Activated CD8-positive, alpha-beta memory T cell treated with anti-CD3 and anti-CD28 coated beads for 36 hours (primary cell): ENCODE measurements around the gene HELZ. TPM values are rescaled to one million over a fixed set of nuclear protein-coding genes. Genes with fewer than 3 reads are reported as not detected.
"Not testable (repeated sequence)": the region's sequence is repeated elsewhere in the genome, so short reads cannot be mapped to it uniquely, and the experiment has no call there.

Source experiments
- CTCF ChIA-PET: fragments of 350-600 bp; sonication (Branson Sonifier 250); formaldehyde crosslinking; loops from one replicate; lab custom pipeline; 2021; ENCODE audit warnings: antibody characterized with exemption; lab: Charles Lee
- POLR2A ChIA-PET: fragments of 350-600 bp; sonication (Branson Sonifier 250); formaldehyde crosslinking; loops from one replicate; lab custom pipeline; 2021; ENCODE audit warnings: antibody characterized with exemption; lab: Charles Lee
- total RNA-seq, 2 experiments: library from RNA; stranded (reverse); gene quantifications; one replicate each; pipeline ENCODE4 v1.2.3, GENCODE V29; 2021

HELZ gene
- total RNA-seq, 2 experiments from 2014 or later, result 57.0 to 57.6 TPM

DNA sequence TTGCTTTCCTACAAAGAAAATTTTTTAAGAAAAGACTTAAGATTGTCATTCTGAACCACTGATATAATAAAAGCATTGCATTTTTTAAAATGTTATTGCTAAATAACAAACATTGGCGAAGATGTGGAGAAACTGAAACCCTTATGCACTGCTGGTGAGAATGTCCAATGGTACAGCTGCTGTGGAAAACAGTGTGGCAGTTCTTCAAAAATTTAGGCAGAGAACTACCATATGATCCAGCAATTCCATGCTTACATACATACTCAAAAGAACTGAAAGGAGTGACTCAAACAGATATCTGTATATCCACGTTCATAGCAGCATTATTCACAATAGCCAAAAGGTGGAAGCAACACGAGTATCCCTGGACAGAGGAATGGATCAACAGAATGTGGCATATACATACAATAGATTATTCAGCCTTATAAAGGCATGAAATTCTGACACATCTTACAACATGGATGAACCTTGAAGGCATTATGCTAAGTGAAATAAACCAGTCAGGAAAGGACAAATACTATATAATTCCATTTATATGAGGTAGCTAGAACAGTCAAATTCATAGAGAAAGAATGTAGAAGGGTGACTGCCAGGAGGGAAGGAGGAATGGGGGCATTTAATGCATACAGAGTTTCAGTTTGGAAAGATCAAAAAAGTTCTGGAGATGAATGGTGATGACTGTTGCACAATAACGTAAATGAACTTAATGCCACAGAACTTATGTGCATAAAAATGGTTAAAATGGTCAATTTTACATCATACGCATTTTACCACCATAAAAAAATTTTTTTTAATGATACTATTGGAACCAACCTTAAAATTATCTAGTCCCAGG, 108.6 kb downstream of the HELZ start:
- ChIA-PET POLR2A (no interaction called here), CTCF (no interaction called here)

DNA sequence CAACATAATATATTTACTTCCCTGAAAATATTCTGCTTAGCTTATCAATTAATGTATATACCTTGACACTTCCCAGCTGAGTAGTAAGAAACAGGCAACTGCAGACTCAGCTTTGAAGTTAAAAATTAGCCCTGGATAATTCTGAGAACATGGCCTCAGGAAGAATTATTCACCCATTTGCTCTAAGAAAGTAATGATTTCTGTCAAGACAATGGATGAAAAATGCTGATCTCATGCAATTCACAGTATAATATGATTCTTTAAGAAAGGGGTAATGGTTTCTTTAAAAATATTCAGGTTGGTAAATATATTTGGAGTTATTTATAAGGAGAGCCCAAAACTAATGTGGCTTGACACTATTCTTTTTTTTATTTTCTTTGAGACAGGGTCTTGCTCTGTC, 111.8 kb downstream of the HELZ start:
- ChIA-PET CTCF (no interaction called here), POLR2A (no interaction called here)

DNA sequence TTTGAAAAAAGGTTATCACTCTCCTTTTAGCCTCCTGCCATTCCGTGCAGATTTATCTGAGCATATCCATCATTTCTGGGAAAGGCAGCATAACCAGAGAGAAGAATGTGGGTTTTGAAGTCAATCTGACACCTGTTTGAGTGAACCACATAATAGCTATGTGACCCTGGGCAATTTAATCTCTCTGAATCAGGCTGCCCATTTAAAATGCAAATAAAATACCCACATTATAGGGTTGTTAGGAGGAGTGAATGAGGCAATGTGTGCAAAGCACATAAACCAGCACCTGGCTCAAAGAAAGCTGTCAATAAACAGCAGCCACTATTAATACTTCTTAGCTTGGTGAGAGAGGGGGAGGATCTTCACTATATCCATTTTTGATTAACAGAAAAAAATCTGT, 112.6 kb downstream of the HELZ start:
- POLR2A ChIA-PET, result no interaction called here
- CTCF ChIA-PET, result no interaction called here

DNA sequence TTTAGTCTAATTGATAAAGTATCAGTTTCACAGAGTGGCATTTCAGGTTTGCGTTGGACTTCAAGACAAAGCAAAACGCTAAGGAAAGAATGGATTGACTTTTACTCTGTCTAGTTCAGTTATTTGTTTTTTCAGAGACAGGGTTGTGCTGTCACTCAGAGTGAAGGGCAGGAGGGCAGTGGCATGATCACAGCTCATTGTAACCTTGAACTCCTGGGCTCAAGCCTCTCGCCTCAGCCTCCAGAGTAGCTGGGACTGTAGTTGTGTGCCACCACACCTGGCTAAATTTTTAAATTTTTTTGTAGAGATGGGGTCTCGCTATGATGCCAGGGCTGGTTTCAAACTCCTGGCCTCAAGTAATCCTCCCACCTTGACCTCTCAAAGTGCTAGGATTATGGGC, 114.2 kb downstream of the HELZ start:
- ChIA-PET CTCF (no interaction called here), POLR2A (interaction anchor here (0.5 kb wide), 1 partner anchor 158 kb away, joined by 6 read pairs; no protein-coding TSS in a partner anchor)

DNA sequence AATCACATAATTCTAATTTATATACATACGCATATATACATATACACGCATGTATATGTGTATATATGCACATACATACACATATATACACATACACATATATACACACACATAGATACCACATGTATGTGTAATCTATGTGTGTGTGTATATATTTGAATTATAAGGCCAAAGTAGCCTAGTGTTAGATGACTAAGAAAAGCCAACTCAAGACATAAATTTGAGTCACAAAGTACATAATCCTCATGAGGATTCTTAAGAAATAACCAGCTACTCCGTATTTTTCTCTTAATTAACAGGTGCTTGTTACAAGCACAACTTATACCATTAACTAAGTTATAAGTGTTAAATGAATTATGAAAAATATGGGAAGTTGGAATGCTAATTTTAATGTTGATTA, 115.7 kb downstream of the HELZ start:
- ChIA-PET POLR2A (no interaction called here), CTCF (no interaction called here)

DNA sequence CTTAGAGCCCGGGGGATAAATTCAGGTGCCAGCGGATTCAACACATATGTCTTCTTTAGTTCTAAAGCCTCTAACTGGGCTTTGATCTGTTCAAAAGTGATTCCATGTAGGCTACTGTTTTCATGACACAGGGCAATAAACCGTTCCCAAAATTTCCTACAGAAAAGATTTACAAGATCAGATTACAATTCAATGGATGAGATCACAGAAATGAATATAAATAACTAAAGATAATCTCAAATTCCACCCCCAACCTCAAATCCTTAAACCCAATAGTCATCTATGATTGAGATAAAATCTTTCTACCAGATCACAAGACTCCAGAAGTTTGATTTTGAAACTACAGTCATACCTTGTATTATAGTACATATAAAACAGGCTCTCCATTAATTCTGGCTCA, 116.3 kb downstream of the HELZ start:
- ChIA-PET POLR2A (no interaction called here), CTCF (no interaction called here)

DNA sequence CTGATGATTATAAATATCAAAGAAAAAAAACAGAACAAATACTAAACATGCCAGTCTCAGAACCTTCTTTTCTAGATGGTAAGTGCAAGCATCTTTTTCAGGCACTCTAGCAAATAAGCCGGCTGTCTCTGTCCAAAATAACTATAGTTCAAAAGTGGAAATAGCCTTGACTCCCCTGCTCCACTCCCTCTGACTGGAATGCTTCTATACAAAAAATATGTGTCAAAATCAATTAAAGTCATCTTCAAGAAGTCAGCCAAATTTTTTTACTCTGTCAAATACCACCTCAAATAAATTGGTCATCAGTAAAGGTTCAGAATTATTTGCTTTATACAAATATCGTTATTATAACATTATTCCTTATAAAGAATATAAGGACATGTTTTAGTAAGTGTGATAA, 117.1 kb downstream of the HELZ start:
- CTCF ChIA-PET, result no interaction called here
- POLR2A ChIA-PET, result no interaction called here

DNA sequence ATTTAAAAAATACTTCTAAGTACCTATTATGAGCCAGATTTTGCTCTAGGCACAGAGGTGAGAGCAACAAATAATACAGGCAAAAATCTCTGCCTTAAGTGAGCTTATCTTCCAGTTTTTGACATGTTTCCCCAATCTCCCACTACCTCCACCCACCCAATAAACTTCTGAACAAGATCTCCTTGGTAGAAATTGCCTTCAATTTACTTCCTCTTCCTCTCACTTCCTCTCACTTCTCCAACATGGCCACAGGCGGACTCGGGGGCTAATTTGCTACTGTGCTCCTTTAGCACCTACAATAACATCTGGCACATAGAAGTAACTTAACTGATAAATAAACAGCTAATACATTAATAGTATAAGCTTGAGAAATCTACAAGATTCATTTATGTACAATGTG, 118.0 kb downstream of the HELZ start:
- ChIA-PET POLR2A (no interaction called here), CTCF (no interaction called here)

DNA sequence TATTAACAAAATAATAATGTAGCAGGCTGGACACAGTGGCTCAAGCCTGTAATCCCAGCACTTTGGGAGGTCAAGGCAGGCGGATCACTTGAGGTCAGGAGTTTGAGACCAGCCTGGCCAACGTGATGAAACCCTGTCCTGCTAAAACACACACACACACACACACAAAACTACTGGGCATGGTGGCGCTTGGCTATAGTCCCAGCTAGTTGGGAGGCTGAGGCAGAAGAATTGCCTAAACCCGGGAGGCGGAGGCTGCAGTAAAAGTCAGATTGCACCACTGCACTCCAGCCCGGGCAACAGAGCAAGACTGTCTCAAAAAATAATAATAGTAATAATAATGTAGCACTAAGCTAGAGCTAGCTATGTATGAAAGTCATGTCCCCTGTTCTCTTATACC, 118.5 kb downstream of the HELZ start:
- POLR2A ChIA-PET, result interaction anchor here (0.6 kb wide), 1 partner anchor 63 kb away, joined by 6 read pairs; no protein-coding TSS in a partner anchor
- CTCF ChIA-PET, result not testable (repeated sequence)

DNA sequence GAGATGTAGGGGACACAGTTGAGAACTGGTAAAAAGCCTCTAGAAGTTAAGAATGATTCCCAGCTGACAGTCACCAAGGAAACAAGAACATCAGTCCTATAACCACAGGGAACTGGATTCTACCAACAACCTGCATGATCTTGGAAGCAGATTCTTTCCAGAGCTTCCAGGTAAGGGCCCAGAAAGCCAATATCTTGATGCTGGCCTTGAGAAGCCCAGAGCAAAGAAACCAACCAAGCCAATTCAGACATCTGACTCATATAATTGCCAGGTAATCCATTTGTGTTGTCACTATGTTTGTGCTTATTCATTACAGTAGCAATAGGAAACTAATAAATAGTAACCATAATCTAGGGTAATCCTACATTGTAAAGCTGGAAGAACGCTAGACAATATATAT, 119.1 kb downstream of the HELZ start:
- ChIA-PET CTCF (interaction anchor here (0.6 kb wide), 1 partner anchor 586 kb away, joined by 3 read pairs; no protein-coding TSS in a partner anchor), POLR2A (interaction anchor here (0.6 kb wide), 1 partner anchor 62 kb away, joined by 6 read pairs; no protein-coding TSS in a partner anchor)

DNA sequence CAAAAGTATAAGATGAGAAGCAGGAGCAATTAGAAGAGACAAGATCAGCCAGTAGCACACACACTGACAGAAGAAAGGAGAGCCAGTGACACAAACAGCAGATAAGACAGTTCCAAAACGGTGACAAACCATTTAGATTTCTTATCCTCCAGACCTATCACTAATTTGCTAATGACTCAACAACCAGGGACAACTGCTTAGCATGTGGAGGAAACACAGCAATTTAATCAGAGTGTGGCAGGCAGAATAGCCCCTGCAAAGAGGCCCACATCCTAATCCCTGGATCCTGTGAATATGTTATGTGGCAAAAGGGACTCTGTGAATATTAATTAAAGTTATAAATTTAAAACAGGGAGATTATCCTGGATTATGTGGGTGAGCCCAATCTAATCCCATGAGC, 119.6 kb downstream of the HELZ start:
- ChIA-PET CTCF (no interaction called here), POLR2A (no interaction called here)

DNA sequence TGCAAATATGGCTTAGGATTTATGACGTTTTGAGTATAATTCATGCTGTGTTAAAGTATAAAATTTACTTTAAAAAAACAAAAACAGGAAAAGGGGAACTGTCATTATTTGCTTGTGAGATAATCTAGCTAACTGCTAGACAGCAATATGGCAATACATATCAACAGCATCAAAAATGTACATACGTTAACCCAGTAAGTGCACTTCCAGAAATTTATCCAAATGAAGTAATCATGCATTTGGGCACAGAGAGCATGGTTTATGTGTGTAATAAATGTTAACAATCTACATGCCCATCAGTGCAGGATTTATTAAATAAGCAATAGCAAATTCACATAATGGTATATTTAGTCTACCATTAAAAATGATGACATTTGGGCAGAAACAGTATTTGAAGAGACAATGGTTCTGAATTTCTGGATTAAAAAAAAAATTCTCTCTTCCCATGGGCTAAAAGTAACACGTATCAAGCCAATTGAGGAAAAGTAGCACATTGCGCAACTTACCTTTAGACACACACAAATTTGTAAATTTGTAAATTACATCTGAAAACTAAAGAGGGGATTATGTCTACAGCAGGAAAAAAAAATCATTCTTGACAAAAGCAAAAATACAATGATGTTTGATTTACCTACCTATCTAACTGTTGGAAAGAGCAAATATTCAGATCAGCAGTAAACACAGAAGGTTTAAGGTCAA, 120.4 kb downstream of the HELZ start:
- POLR2A ChIA-PET, result no interaction called here
- CTCF ChIA-PET, result no interaction called here

DNA sequence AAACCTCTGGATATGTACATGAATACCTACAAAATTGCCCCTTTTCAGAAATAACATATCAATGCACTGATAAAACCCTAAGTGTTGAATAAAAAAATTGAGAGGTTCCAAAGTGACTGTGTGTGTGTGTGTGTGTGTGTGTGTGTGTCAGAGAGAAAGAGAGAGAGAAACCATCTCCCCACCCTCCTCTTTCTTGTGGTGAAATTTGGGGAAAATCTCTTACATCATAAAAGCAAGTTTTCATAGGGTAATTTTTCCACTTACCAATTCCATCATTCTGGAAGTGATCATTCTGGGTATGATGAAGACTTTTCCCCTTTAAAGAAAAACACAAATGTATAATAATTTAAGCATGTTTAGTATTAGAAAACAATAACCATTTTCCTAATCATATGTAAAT, 121.3 kb downstream of the HELZ start:
- ChIA-PET POLR2A (no interaction called here), CTCF (no interaction called here)

DNA sequence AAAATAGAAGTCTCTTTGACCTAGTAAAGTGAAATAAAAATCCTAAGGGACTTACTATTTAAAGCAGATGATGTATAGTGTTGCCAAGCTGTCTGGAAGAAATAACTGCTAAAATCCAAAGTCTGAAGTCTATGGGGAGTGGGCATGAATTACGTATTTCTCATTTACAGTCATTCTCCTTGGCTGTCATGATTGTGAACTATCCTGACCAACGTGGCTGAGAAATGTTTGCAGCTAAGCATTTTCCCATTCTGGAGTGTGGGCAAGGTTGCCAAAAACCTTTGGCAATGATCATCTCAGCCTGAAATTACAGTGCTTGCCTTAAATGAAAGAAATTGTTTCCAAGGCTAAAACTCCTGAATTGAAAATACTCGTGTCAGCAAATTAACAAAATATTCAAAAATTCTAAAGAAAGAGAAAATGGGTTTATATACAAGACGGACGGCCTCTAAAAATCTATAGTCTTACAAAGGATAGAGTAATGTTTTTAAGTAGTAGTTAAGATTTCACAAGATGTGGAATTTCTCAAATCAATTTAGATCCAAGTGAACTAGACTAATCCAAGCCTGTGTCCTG, 123.6 kb downstream of the HELZ start:
- POLR2A ChIA-PET, result no interaction called here
- CTCF ChIA-PET, result interaction anchor here (0.9 kb wide), 1 partner anchor 13 kb away, joined by 4 read pairs; no protein-coding TSS in a partner anchor

DNA sequence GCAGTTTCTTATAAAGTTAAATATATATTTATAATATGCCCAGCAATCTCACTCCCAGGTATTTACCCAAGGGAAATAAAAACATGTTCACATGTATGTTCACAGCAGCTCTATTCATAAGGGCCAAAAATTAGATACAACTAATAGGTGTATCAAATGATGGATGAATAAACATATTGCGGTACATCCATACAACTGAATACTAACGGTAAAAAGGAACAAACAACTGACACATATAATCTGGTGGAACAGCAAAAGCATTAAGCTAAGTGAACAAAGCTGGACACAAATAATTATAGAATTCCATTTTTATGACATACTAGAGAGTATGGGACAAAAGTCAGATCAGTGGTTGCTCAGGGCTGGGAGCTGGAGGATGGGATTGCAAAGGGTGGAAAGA, 125.9 kb downstream of the HELZ start:
- ChIA-PET POLR2A (no interaction called here), CTCF (interaction anchor here (0.6 kb wide), 1 partner anchor 28 kb away, joined by 3 read pairs; no protein-coding TSS in a partner anchor)

DNA sequence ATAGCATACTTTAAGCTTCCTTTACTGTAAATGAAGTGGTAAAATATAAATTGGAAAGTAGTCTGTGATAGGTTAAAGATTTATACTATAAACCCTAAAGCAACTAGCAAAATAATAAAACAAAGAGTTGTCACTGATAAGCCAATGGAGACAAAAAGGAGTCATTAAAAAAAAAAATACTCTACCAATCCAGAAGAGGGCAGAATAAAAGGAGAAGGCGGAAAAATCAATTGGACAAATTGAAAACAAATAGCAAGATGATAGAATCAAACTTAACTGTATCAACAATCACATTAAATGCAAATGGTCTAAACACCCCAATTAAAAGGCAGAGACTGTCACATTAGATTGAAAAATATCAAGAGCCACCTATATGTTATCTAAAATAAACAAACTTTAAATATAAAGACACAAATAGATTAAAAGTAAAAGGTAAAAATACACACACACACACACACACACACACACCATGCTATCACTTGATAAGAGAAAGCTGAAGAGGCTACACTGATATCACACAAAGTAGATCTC, 128.9 kb downstream of the HELZ start:
- CTCF ChIA-PET, result no interaction called here
- POLR2A ChIA-PET, result no interaction called here

DNA sequence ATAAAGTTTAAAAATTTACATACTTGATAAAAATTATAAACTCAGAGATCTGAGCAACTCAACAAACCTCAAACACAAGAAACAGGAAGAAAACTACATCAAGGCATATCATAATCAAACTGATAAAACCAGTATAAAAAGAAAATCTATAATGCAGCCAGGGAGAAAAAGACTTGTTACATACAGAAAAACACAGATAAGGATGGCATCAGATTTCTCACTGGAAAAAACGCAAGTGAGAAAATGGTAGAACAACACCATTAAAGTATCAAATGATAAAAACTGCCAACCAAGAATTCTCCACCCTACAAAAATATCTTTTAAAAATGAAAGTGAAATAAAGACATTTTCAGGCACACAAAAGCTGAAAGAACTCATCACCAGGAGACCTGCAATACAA, 129.6 kb downstream of the HELZ start:
- CTCF ChIA-PET, result no interaction called here

DNA sequence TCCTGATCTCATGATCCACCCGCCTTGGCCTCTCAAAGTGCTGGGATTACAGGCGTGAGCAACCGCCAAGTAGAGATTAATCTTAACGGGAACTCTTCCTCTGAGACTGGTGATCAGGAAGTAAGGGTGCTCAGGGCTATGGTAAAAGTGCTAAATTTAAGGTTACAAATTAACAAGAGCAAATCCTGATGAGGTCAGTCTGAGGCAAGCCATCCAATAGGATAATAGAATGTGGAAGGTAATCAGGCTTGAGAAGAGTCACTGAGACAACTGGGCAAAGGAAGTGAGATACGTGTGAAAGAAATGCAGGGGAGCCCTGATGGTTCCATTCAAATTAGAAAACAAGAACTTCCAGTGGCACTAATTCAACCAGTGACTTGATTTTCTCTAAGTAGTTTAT, 131.5 kb downstream of the HELZ start:
- ChIA-PET CTCF (no interaction called here), POLR2A (no interaction called here)

More for the DNA sequence above, 129.6 kb downstream of the HELZ start:
- POLR2A ChIA-PET, result no interaction called here

DNA sequence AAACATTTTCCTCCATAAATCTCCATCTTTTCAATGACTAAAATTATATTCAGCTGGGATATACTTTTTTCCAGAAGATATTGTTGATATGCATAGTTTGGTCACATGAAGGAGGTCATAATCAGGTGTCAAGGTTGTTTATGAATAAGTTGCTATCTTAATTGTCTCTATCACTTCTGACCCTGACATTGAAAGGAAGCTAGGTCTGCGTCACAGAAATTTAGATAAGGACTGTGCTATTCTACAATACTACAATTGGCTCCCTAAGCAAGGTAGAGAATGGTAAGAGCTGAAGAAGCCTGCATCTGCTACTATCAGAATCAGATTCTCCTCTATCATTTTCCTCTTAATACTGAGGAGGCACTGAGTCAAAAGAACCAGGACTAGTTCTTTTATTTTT, 133.2 kb downstream of the HELZ start:
- ChIA-PET POLR2A (interaction anchor here (0.6 kb wide), 1 partner anchor 633 kb away, joined by 8 read pairs; no protein-coding TSS in a partner anchor), CTCF (no interaction called here)

DNA sequence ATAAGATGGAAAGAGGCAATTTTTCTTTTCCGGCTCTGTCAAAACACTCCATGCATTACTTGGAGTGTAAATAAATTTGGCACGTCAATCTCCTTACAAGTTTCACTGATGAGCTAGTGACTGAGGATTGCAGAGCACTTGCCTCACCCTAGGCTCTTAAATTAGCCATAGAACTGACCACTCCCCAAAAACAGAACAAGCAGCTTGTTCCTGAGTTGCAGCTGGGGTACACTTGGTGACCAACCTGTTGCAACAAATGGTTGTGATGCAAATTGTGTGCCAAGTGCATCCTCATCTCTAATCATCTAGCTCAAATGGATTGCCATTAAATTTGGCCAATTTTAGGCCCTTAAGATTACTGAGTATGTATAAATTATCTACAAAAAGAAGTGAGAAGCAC, 133.7 kb downstream of the HELZ start:
- ChIA-PET POLR2A (interaction anchor here (0.6 kb wide), 1 partner anchor 146 kb away, joined by 8 read pairs; no protein-coding TSS in a partner anchor), CTCF (no interaction called here)
